Activated gamma-delta T cell treated with anti-CD3 and anti-CD28 coated beads, Interleukin-2, amount 50 U/mL, for 16 hours (primary cell): ENCODE results near the gene TPH2.

Experiments used
- DNase-seq: peaks from one replicate; pipeline ENCODE4 v3.0.0-alpha.2; 2020; ENCODE audit warnings: low read depth

TPH2 gene

GRCh38 chr12:71938728-71939385, at the start of gene TPH2:
TPH2 (plus strand) TSS chr12:71938845; CDS start chr12:71938987, 142 bp downstream.
- DNase-seq, result no peak

DNA sequence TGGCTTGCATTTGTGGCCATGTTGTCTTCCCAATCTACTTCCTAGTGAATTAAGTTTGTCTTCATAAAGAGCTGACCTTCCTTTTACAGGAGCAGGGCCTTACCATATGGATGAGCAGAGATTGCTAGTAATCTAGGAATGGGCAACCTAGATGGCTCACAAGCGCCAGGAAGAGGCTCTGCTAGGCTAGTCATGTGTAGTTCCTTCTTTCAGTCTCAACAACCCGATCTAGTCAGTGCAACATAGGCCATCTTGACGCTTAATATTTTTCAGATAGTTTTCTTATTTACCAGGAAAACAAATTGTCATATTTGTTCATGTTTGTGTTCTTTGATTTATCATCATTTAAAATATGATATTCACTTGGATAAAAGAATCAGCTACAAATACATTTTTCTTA, 48.2 kb upstream of the TPH2 start:
- DNase-seq, result no peak

- no peak for DNase-seq
These were observed 46.6 kb upstream of the TPH2 start for GRCh38 chr12:71892059-71892458.

- DNase-seq, result no peak
These were observed 42.3 kb upstream of the TPH2 start for GRCh38 chr12:71896205-71896882.

DNA sequence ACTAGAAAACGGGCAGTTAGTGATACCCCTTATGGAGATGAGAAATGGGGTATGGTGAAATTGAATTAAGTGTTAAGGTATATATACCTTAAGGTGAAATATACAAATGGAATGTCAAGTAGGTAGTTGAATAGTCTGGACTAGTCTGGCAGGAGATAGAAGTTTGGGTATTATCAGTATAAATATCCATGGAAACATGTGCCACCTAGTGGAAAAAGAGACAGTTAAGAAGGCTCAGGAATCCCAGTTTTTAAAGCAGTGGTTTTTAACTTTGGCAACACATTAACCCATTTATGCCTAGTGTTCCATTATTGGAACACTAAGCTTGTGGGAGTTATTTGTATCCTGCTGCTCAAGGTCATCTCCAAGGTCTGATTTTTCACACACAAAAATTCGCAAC, 38.6 kb upstream of the TPH2 start:
- DNase-seq, result no peak

DNA sequence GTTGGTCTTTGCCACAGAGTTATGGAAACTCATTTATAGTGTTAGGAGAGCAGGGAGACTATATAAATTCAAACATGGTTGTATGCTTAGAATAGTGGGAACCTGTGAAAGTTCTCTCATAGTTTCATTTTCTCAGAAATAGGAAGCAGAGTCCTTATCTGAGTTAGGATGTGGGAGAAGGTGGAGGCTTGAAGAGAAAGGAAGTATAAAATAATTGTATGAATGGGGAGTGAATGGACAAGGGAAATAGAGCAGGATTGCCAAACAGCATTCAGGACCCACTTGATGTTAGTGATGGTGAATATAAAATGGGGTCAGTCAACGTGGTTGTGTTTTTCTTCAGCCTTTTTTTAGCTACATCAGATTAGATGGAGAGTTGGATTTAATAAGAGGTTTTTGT, 34.0 kb upstream of the TPH2 start:
- DNase-seq, result no peak

GRCh38 chr12:71935594-71935993, 3.1 kb upstream of the TPH2 start:
- no peak for DNase-seq

GRCh38 chr12:71940068-71940467, 1.4 kb downstream of the TPH2 start:
- DNase-seq, result no peak

DNA sequence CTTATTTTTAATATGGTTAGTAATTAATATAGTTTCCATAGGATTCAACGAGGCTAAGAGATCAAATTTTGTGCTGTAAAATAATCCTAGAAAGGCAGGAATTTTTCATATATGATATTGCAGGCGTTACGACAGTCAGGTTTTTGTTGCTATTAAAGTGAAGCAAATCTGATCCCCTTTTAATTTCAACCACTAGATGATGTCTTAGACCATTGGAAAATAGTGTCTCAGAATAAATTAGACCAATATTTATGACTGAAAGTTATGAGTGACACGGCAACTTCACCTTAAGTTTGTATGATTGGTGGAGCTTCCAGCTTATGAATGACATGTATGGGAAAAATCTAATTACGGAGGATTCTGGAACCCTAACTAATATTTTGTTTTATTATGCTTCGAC, 2.5 kb downstream of the TPH2 start:
- no peak for DNase-seq

- DNase-seq, result no peak
These were observed 3.6 kb downstream of the TPH2 start for GRCh38 chr12:71942259-71942658.

GRCh38 chr12:71942703-71943102, 4.1 kb downstream of the TPH2 start:
- DNase-seq, result no peak

- no peak for DNase-seq
These were observed 6.5 kb downstream of the TPH2 start for GRCh38 chr12:71945121-71945520.

DNA sequence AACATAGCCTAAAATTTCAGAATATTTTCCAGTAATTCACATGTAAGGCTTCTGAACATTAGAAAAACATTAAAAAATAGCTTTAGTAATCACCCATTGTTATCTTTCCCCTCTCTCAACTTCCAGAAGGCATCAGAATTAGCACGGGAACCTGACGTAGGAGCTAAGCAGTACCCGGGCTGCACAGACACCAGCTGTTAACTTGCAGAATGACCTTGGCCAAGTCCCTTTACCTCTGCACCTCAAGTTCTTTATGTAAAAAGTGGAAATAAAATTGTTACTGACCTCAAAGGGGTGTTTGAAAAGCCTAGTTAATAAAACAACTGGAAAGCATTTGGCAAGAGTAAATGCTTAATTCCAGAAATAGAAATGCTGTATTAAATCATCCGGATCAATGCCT, 7.2 kb downstream of the TPH2 start:
- no peak for DNase-seq

- no peak for DNase-seq
These were observed 9.0 kb downstream of the TPH2 start for GRCh38 chr12:71947645-71948105.

GRCh38 chr12:71948390-71948789, 9.7 kb downstream of the TPH2 start:
- no peak for DNase-seq

- DNase-seq, result no peak
These were observed 11.0 kb downstream of the TPH2 start for GRCh38 chr12:71949646-71950045.

DNA sequence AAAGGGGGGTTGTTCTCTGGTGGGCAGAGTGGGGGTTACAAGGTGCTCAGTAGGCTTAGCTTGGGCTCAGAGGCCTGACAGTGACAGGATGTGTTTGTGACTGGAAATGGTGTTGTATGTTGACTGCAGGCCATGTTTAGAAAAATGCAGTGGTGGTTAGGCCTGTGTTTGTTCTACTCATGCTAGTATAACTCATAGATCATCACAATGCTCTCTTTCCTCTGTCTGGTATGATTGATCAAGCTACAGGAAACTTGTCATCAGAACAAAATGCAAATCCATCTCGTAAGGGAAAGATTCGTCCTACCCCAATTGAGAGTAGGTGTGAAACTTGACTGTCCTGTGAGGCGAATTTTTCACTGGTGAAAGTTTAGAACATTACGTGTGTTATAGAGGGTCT, 11.8 kb downstream of the TPH2 start:
- DNase-seq, result no peak

- DNase-seq, result no peak
These were observed 12.2 kb downstream of the TPH2 start for GRCh38 chr12:71950819-71951218.

DNA sequence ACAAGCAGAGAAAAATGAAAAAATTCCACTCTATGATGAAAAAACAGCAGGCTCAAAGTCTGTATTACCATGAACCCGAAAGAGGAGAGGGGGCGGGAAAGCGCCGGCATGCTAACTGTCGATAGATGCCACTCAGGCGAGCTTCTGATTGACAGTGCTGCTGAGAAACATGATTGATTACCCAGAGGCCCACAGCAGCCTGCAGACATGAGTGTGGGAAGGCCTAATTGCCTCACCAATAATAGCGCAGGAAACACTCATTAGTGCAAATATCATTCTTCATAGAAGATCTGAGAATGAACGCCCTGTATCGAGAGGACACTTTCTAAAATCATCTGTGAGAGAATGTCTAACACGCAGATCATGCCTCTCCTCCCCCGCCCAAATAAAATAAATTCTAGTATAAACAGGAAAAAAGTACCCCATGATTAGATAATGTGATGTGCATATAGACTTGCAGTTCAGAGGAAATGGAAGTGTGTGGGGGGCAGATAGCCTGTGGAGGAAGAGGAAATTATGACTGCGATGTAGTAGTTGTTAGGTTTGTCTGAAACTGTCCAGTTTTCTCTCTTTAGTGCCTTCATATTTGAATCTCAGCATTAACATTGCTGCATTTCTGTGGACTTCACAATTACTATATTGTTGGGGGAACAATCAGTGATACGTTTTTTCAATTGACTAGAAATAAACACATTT, 15.6 kb downstream of the TPH2 start:
- DNase-seq, result no peak

DNA sequence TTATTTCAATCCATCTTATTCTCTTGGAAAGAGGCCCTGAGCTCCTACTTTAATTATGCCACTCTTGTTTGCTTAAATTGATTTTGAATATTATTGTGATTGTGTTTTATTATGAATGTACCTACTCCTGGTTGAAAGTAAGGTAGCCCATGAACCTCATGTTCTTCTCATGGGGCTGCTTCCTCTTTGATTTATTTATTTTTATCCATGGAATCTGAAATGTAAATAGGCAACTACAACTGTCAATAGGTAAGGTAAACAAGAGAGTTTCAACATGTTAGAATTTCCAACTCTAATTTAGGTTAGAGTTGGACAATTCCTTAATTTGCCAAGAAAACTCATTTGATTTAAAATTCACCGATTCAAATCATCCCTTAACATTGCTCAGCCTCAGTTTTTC, 16.2 kb downstream of the TPH2 start:
- DNase-seq, result no peak

- no peak for DNase-seq
These were observed 17.3 kb downstream of the TPH2 start for GRCh38 chr12:71955970-71956369.

DNA sequence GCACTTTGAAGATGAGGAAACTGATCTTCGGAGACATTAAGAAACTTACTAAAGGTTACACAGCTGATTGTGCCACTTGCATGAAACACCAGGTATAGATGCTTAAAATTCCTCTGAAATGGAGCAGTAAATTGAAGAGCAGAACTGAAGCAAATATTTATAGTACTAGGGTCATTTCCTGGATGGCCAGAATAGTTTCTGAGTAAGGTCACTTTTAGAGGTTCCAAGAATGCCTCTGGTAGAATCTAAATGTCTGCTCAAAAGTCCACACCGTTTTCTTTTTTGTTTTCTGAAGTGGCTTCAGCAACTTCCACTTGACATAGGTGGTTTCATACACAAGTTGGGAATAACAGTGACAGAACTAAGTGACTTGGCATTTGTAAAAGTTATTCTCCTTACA, 19.4 kb downstream of the TPH2 start:
- DNase-seq, result no peak

GRCh38 chr12:71958457-71958856, 19.8 kb downstream of the TPH2 start:
- no peak for DNase-seq
